B cell (primary cell): Measurements from ENCODE around the gene MFGE8. TPM values are rescaled to one million over a fixed set of nuclear protein-coding genes. Genes with fewer than 3 reads are reported as not detected.

ENCODE experiments used
- ATAC-seq: fragments of 200-7000 bp; cut with Tn5 transposase; one replicate; pipeline ENCODE4 v1.10.0; 2021; ENCODE audit warnings: low read depth, mild to moderate bottlenecking, moderate number of reproducible peaks, moderate library complexity
- CTCF ChIA-PET: fragments of 350-600 bp; sonication (Branson Sonifier 250); formaldehyde crosslinking; loops from one replicate; lab custom pipeline; 2021; ENCODE audit warnings: antibody characterized with exemption, inconsistent platforms; lab: Charles Lee
- POLR2A ChIA-PET: fragments of 350-600 bp; sonication (Branson Sonifier 250); formaldehyde crosslinking; loops from one replicate; lab custom pipeline; 2021; ENCODE audit warnings: antibody characterized with exemption; lab: Charles Lee
- DNase-seq: peaks from one replicate; pipeline ENCODE4 v3.0.0; 2013
- H2AFZ ChIP-seq: 2 replicates; pipeline ENCODE4 v1.6.1; 2012; ENCODE audit warnings: mild to moderate bottlenecking, low read depth, low read length; ENCODE audit not compliant: insufficient read depth, poor library complexity, severe bottlenecking
- H3K27ac ChIP-seq, 2 donors: 1 replicate in 1 of 2; 2 replicates in 1 of 2; pipeline ENCODE4 v1.5.1; 2012 to 2013; ENCODE audit warnings: low read length in 2 of 2, mild to moderate bottlenecking in 2 of 2, moderate library complexity in 1 of 2
- H3K27me3 ChIP-seq, 4 experiments: fragments of 200-600 bp in 1 of 4; sonication (generic) in 1 of 4; replicated peaks in 1 of 4; 1 replicate in 2 of 4; 2 replicates in 2 of 4; pipeline versions ENCODE4 v1.6.1 to v1.7.0; 2013 to 2016; ENCODE audit warnings: low read length in 3 of 4, mild to moderate bottlenecking in 2 of 4, mixed read lengths in 1 of 4, moderate library complexity in 1 of 4; ENCODE audit not compliant: insufficient read depth in 4 of 4, control insufficient read depth in 3 of 4; ENCODE audit errors: control extremely low read depth in 1 of 4
- H3K36me3 ChIP-seq, 2 experiments: replicated peaks in 1 of 2; 1 replicate in 1 of 2; 2 replicates in 1 of 2; pipeline versions ENCODE4 v1.6.1 to v1.7.1; 2013; ENCODE audit warnings: low read length in 1 of 2; ENCODE audit not compliant: insufficient read depth in 2 of 2, control insufficient read depth in 1 of 2; ENCODE audit errors: control extremely low read depth in 1 of 2, extremely low read depth in 1 of 2
- H3K4me1 ChIP-seq, 2 donors: fragments of 200-600 bp in 1 of 2; sonication (generic) in 1 of 2; 1 replicate in 1 of 2; 2 replicates in 1 of 2; pipeline versions ENCODE4 v1.5.1 to v1.6.1; 2013 to 2017; ENCODE audit warnings: low read length in 2 of 2; ENCODE audit not compliant: control insufficient read depth in 2 of 2, insufficient read depth in 2 of 2
- H3K4me2 ChIP-seq: replicated peaks from 2 replicates; pipeline ENCODE3; 2012; ENCODE audit warnings: mild to moderate bottlenecking, low read depth, low read length; ENCODE audit not compliant: poor library complexity, severe bottlenecking
- H3K4me3 ChIP-seq, 5 experiments: fragments of 200-600 bp in 1 of 5; sonication (generic) in 1 of 5; 1 replicate in 3 of 5; 2 replicates in 2 of 5; pipeline versions ENCODE4 v1.5.1 to v1.7.0; 2011 to 2016; ENCODE audit warnings: low read length in 4 of 5, mild to moderate bottlenecking in 4 of 5, low read depth in 2 of 5, control low read depth in 1 of 5, moderate library complexity in 1 of 5; ENCODE audit not compliant: insufficient read depth in 1 of 5; ENCODE audit errors: control extremely low read depth in 1 of 5, extremely low read depth in 1 of 5
- H3K79me2 ChIP-seq: fragments of 200-600 bp; sonication (generic); one replicate; pipeline ENCODE4 v1.6.0; 2016; ENCODE audit warnings: low read length; ENCODE audit not compliant: control insufficient read depth, insufficient read depth
- H3K9ac ChIP-seq: fragments of 200-600 bp; sonication (generic); 2 replicates; pipeline ENCODE4 v1.6.1; 2017; ENCODE audit warnings: mild to moderate bottlenecking, low read length, moderate library complexity
- H3K9me3 ChIP-seq, 3 donors: one replicate each; pipeline versions ENCODE4 v1.6.1 to v1.7.1; 2013; ENCODE audit warnings: low read length in 2 of 3; ENCODE audit not compliant: control insufficient read depth in 2 of 3, insufficient read depth in 1 of 3; ENCODE audit errors: control extremely low read depth in 1 of 3
- H4K20me1 ChIP-seq: 2 replicates; pipeline ENCODE4 v1.6.0; 2012; ENCODE audit warnings: mild to moderate bottlenecking, low read length; ENCODE audit not compliant: insufficient read depth, control insufficient read depth, poor library complexity, severe bottlenecking
- H3K27ac Mint-ChIP-seq: one replicate; pipeline ENCODE4 v1.8.0; 2021; ENCODE audit warnings: mixed read lengths
- H3K27me3 Mint-ChIP-seq: one replicate; pipeline ENCODE4 v1.8.0; 2021; ENCODE audit warnings: mixed read lengths
- H3K4me1 Mint-ChIP-seq: one replicate; pipeline ENCODE4 v1.8.0; 2021; ENCODE audit warnings: mixed read lengths
- H3K4me3 Mint-ChIP-seq: one replicate; pipeline ENCODE4 v1.8.0; 2021; ENCODE audit warnings: mixed read lengths
- H3K9me3 Mint-ChIP-seq: one replicate; pipeline ENCODE4 v1.8.0; 2022; ENCODE audit warnings: mixed read lengths; ENCODE audit not compliant: insufficient read depth
- EZH2 ChIP-seq: IDR thresholded peaks from 2 replicates; pipeline ENCODE4 v1.6.1; 2012; ENCODE audit warnings: borderline replicate concordance, low read depth, mild to moderate bottlenecking, moderate library complexity, low read length; ENCODE audit not compliant: insufficient read depth, poor library complexity, severe bottlenecking
- WGBS: methylation state at CpG from one replicate; pipeline ENCODE4 v1.1.5; 2013; ENCODE audit warnings: missing lambda C conversion rate; ENCODE audit not compliant: insufficient coverage; 5-methylcytosine and 5-hydroxymethylcytosine counted together
- intact Hi-C: fragments of 100-400 bp; cut with micrococcal nuclease; formaldehyde crosslinking; loops from one replicate; pipeline ENCODE4 v1.10.0; 2022
- polyA plus RNA-seq: library from polyadenylated mRNA; depleted of rRNA; stranded (reverse); fragments of >200 nt; gene quantifications from 2 replicates; pipeline ENCODE4 v1.2.3, GENCODE V29; 2012
- total RNA-seq, 2 donors: library from RNA; stranded (reverse); fragments of 120-200 nt in 1 of 2; gene quantifications; 1 replicate in 1 of 2; 2 replicates in 1 of 2; pipeline versions ENCODE4 v1.2.3 to v1.2.4, GENCODE V29; 2013 to 2022
- TF ChIP-seq, protein P1 (sequence below): fragments of 200-600 bp; IDR thresholded peaks from one replicate; pipeline ENCODE4 v1.8.0; 2022; ENCODE audit warnings: antibody characterized with exemption, mild to moderate bottlenecking

The MFGE8 gene
- total and polyA plus RNA-seq, 2 donors (not counting 1 experiment from before 2014, with no cell fraction given): 18.9 to 28.8 TPM

DNA sequence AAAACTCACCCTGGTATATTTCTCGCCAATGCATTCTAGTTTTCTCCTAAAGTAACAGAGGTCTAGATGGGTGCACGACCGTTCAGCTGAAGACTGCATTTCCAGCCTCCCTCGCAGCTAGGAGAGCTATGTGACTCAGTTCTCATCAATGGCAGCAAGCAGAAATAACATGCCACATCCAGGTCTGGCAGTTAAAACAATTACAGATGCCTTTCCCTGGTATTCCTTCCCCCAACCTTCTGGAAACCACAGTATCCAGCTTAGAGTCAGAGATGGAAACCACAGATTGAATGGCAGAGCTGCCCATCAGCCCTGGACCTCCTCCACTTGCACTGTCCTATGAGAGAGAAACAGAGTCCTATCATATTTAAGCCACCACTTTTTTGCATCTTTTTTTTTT is 22.7 kb downstream of the MFGE8 start:
- POLR2A ChIA-PET: no interaction called here
- no peak overlapping the region for H3K27ac Mint-ChIP-seq
- intact Hi-C loops: no loop called here

GRCh38 chr15:88888719-88889118 is 24.5 kb downstream of the MFGE8 start:
- Histone ChIP-seq H3K4me1 (no peaks in the 10 kb centered on the region), H3K27me3 (peaks cover 0 to under 1% (median 0%) of the 10 kb centered on the region in 4 experiments), H3K79me2 (no peaks in the 10 kb centered on the region), H3K4me3 (no peak overlapping the region), H3K27ac (no peak overlapping the region), H3K9ac (no peak overlapping the region), H2AFZ (no peak overlapping the region), H4K20me1 (no peaks in the 10 kb centered on the region), H3K36me3 (no peaks in the 10 kb centered on the region), H3K9me3 (no peaks in the 10 kb centered on the region), H3K4me2 (no peak overlapping the region)
- ChIA-PET CTCF (interaction anchor here (0.9 to 2.9 kb wide), 2 partner anchors 15 to 17 kb away, joined by 3 to 9 read pairs; no protein-coding TSS in a partner anchor), POLR2A (no interaction called here)
- H3K4me3 Mint-ChIP-seq: no peak overlapping the region
- TF ChIP-seq, protein P1, sequence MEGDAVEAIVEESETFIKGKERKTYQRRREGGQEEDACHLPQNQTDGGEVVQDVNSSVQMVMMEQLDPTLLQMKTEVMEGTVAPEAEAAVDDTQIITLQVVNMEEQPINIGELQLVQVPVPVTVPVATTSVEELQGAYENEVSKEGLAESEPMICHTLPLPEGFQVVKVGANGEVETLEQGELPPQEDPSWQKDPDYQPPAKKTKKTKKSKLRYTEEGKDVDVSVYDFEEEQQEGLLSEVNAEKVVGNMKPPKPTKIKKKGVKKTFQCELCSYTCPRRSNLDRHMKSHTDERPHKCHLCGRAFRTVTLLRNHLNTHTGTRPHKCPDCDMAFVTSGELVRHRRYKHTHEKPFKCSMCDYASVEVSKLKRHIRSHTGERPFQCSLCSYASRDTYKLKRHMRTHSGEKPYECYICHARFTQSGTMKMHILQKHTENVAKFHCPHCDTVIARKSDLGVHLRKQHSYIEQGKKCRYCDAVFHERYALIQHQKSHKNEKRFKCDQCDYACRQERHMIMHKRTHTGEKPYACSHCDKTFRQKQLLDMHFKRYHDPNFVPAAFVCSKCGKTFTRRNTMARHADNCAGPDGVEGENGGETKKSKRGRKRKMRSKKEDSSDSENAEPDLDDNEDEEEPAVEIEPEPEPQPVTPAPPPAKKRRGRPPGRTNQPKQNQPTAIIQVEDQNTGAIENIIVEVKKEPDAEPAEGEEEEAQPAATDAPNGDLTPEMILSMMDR: no peak
- no peak for TF ChIP-seq EZH2
- WGBS: 100% methylated on average over 2 of the region's 5 CpGs
- intact Hi-C loops: no loop called here
- no peaks in the 10 kb centered on the region for H3K9me3 Mint-ChIP-seq
- H3K27ac Mint-ChIP-seq: no peak overlapping the region
- no peak for DNase-seq
- H3K27me3 Mint-ChIP-seq: peaks cover 4% of the 10 kb centered on the region
- no peak for ATAC-seq
- no peaks in the 10 kb centered on the region for H3K4me1 Mint-ChIP-seq

More for the DNA sequence above, 22.7 kb downstream of the MFGE8 start:
- TF ChIP-seq EZH2: no peak
- TF ChIP-seq, protein P1: no peak
- Histone ChIP-seq H3K4me2 (no peak overlapping the region), H3K4me1 (peaks cover 9 to 16% of the 10 kb centered on the region in 2 donors), H3K9ac (no peak overlapping the region), H3K36me3 (no peaks in the 10 kb centered on the region), H3K79me2 (no peaks in the 10 kb centered on the region), H4K20me1 (no peaks in the 10 kb centered on the region), H3K27me3 (peaks cover 0 to 10% (median 0%) of the 10 kb centered on the region in 4 experiments), H3K27ac (no peak overlapping the region), H2AFZ (no peak overlapping the region), H3K4me3 (no peak overlapping the region), H3K9me3 (no peaks in the 10 kb centered on the region)
- DNase-seq (no peak), ATAC-seq (no peak)
- Mint-ChIP-seq H3K27me3 (peaks cover 5% of the 10 kb centered on the region), H3K4me1 (peaks cover 8% of the 10 kb centered on the region), H3K9me3 (no peaks in the 10 kb centered on the region), H3K4me3 (no peak overlapping the region)
- CTCF ChIA-PET: interaction anchor here (7.7 kb wide), 1 partner anchor 14 kb away, joined by 44 read pairs; no protein-coding TSS in a partner anchor
- 97% methylated on average over 4 of the region's 4 CpGs for WGBS
